ENCODE measurements around the gene HEMK1.

- TF ChIP-seq CTCF (conservative IDR thresholded peaks at IDR 0.05 in 1 of 2, IDR thresholded peaks at IDR 0.05 in 1 of 2; ENCODE audit: extremely low read depth in 1 of 2, insufficient read depth in 1 of 2, low read depth in 1 of 2, low read length in 2 of 2) (no peak), EZH2 (IDR thresholded peaks at IDR 0.05; ENCODE audit: borderline replicate concordance, low read length) (no peak)
Measured at GRCh38 chr3:50524746-50525145, 44.6 kb upstream of the HEMK1 start.
